Left colon (tissue), 2 donors: ENCODE data around the gene NME9. TPM values are rescaled to one million over a fixed set of nuclear protein-coding genes. Genes with fewer than 3 reads are reported as not detected.

ENCODE experiments used
- total RNA-seq, 2 donors: library from RNA; stranded (reverse); fragmentation: NEBNext Ultra II Directional; extraction: Animal tissue kit (Norgen Biotek cat#: 25700); gene quantifications; one replicate each; pipeline ENCODE4 v1.2.1, GENCODE V29; 2021
- donor health status: DM: no; HTN: no; CAD: no.
- donor health status: DM: yes; HTN: yes; CAD: no.

NME9 gene
- total RNA-seq, 2 donors from 2014 or later = 0.39 TPM; not detected in 1

Other genes starting within 250 kb of the NME9 start
- gene DZIP1L, start 214.2 kb downstream of the NME9 start, total RNA-seq = 1 to 10 TPM; 1.6 to 3.5 TPM
- gene A4GNT, start 197.5 kb downstream of the NME9 start, total RNA-seq = not detected
- 10 to 100 TPM; 10.7 to 10.8 TPM for gene DBR1, start 154.9 kb downstream of the NME9 start, total RNA-seq
- 10 to 100 TPM; 37.5 to 40.7 TPM for gene ARMC8, start 142.6 kb downstream of the NME9 start, total RNA-seq
- gene MRAS, start 18.7 kb upstream of the NME9 start, total RNA-seq = 1 to 10 TPM; 3.9 to 6.3 TPM
- gene ESYT3, start 104.8 kb upstream of the NME9 start, total RNA-seq = 1 to 10 TPM in 1 of 2 donors, under 1 TPM in 1; 0.12 to 1.7 TPM